ENCODE measurements around the gene RNASE4.

RNASE4 gene

DNA sequence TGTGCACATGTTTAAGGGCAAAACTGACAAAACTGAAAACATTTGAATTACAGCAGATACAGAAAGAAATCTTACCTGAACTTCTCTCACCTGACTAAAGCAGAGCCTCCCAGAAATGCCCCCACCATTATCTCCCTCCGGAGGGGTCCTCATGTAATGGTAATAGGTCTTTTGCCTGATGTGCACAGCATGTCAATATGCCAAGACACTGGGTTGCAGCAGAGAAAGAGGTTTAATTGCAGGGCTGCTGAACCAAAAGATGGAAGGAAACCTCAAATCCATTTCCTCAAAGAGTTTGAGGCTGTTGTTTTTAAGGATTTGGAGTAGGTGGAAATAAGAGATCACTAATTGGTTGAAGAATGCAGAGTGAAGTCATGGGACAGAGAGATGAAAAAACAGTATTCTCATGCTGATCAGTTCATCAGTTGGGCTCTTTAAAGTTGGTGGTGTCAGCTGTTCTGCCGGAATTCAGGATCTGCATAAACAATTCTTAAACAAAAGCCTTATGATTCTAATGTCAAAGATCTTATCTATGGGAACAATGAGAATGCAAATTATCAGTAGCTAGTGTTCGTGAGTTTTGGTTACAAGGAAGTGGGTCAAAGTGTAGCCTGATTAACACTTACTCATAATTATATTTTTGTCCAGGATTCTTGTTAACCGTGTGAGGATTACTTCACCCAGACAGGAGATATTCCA is 22.4 kb downstream of the RNASE4 start:
- TF ChIP-seq FOXM1 (IDR thresholded peaks at IDR 0.05; ENCODE audit: borderline replicate concordance, low read depth), result no peak
- no peak for TF ChIP-seq ZBTB7A (IDR thresholded peaks at IDR 0.05; ENCODE audit: low read depth)
- no peak for TF ChIP-seq CEBPB (IDR thresholded peaks at IDR 0.05)

DNA sequence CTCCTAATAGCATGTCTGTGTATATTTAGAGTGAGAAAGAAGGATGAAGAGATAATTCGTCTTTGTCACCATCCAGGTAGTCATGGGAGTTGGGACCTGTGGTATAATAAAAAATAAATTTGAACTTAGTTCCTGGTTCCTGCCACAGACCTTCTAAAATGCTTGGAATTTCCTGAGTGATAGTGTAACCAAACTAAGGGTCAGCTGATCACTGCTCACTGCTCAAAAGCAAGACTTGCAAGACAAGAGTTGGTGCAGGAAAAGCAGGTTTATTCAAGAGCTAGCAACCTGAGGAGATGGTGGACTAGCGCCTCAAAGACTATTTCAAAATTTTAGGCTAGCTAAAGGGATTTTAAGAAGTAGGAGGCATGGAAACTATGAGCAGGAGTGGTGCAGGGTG is 23.3 kb downstream of the RNASE4 start:
- TF ChIP-seq FOXM1 (IDR thresholded peaks at IDR 0.05; ENCODE audit: borderline replicate concordance, low read depth) (no peak), TAF1 (IDR thresholded peaks at IDR 0.05; ENCODE audit: low read depth) (no peak), YY1 (IDR thresholded peaks at IDR 0.05; ENCODE audit: low read depth) (no peak), CREB1 (IDR thresholded peaks at IDR 0.05; ENCODE audit: low read depth) (no peak), TEAD4 (IDR thresholded peaks at IDR 0.05) (no peak), ZBTB7A (IDR thresholded peaks at IDR 0.05; ENCODE audit: low read depth) (no peak)
- TF ChIP-seq, protein P1, sequence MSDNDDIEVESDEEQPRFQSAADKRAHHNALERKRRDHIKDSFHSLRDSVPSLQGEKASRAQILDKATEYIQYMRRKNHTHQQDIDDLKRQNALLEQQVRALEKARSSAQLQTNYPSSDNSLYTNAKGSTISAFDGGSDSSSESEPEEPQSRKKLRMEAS (IDR thresholded peaks at IDR 0.05), result no peak
- TF ChIP-seq, protein P2, sequence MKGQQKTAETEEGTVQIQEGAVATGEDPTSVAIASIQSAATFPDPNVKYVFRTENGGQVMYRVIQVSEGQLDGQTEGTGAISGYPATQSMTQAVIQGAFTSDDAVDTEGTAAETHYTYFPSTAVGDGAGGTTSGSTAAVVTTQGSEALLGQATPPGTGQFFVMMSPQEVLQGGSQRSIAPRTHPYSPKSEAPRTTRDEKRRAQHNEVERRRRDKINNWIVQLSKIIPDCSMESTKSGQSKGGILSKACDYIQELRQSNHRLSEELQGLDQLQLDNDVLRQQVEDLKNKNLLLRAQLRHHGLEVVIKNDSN (IDR thresholded peaks at IDR 0.05), result no peak
- TF ChIP-seq, protein P3, sequence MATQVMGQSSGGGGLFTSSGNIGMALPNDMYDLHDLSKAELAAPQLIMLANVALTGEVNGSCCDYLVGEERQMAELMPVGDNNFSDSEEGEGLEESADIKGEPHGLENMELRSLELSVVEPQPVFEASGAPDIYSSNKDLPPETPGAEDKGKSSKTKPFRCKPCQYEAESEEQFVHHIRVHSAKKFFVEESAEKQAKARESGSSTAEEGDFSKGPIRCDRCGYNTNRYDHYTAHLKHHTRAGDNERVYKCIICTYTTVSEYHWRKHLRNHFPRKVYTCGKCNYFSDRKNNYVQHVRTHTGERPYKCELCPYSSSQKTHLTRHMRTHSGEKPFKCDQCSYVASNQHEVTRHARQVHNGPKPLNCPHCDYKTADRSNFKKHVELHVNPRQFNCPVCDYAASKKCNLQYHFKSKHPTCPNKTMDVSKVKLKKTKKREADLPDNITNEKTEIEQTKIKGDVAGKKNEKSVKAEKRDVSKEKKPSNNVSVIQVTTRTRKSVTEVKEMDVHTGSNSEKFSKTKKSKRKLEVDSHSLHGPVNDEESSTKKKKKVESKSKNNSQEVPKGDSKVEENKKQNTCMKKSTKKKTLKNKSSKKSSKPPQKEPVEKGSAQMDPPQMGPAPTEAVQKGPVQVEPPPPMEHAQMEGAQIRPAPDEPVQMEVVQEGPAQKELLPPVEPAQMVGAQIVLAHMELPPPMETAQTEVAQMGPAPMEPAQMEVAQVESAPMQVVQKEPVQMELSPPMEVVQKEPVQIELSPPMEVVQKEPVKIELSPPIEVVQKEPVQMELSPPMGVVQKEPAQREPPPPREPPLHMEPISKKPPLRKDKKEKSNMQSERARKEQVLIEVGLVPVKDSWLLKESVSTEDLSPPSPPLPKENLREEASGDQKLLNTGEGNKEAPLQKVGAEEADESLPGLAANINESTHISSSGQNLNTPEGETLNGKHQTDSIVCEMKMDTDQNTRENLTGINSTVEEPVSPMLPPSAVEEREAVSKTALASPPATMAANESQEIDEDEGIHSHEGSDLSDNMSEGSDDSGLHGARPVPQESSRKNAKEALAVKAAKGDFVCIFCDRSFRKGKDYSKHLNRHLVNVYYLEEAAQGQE (IDR thresholded peaks at IDR 0.05; ENCODE audit: low read depth), result no peak

DNA sequence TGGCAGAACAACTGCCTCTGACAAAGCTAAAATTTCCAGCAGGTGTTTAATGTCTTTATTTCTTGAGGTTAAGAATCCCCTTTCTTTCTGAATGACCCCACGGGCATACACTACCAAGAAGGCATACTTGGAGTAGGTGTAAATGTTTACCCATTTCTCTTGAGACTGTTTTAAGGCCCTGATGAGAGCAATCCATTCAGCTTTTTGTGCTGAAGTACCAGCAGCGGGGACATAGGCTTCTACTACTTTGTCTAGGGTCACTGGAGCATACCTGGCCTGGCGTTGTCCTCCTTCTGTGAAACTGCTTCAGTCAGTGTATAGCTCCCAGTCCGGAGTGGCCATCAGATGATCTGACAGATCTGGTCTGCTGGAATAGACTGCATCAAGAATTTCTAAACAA is 26.9 kb downstream of the RNASE4 start:
- TF ChIP-seq FOXM1 (IDR thresholded peaks at IDR 0.05; ENCODE audit: borderline replicate concordance, low read depth), result no peak
- no peak for TF ChIP-seq CREB1 (IDR thresholded peaks at IDR 0.05; ENCODE audit: low read depth)
- no peak for TF ChIP-seq TCF12 (IDR thresholded peaks at IDR 0.05; ENCODE audit: low read depth)
- no peak for TF ChIP-seq TAF1 (IDR thresholded peaks at IDR 0.05; ENCODE audit: low read depth)
- TF ChIP-seq, protein P1 (IDR thresholded peaks at IDR 0.05), result no peak
- TF ChIP-seq, protein P2 (IDR thresholded peaks at IDR 0.05), result no peak
- TF ChIP-seq RAD21 (IDR thresholded peaks at IDR 0.05; ENCODE audit: low read depth), result no peak
- TF ChIP-seq YY1 (IDR thresholded peaks at IDR 0.05; ENCODE audit: low read depth), result no peak
- TF ChIP-seq, protein P3 (IDR thresholded peaks at IDR 0.05; ENCODE audit: low read depth), result no peak
- TF ChIP-seq EP300 (IDR thresholded peaks at IDR 0.05; ENCODE audit: borderline replicate concordance), result no peak
- no peak for TF ChIP-seq TEAD4 (IDR thresholded peaks at IDR 0.05)
- no peak for TF ChIP-seq ZBTB7A (IDR thresholded peaks at IDR 0.05; ENCODE audit: low read depth)
- no peak for TF ChIP-seq EGR1 (IDR thresholded peaks at IDR 0.05)
- TF ChIP-seq CEBPB (IDR thresholded peaks at IDR 0.05), result no peak
- no peak for TF ChIP-seq NFIC (IDR thresholded peaks at IDR 0.05)

DNA sequence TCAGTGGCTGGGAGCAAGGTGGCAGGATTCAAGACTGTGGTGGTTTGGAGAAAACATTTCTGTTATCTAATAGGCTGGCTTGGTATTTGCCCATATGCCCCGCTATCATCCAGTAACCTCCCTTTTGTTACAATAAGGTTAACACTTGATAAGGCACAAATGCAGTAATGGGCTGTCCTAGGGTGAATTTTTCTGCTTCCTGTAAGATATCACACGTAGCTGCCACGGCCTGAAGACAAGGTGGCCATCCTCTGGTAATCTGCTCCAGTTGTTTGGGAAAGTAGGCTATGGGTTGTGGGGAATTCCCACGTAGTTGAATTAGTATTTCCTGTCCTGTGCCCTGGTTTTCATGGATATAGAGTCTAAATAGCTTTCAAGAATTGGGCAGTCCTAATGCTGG is 27.3 kb downstream of the RNASE4 start:
- TF ChIP-seq TEAD4 (IDR thresholded peaks at IDR 0.05), result no peak
- TF ChIP-seq, protein P3 (IDR thresholded peaks at IDR 0.05; ENCODE audit: low read depth), result no peak
- TF ChIP-seq, protein P1 (IDR thresholded peaks at IDR 0.05), result no peak
- no peak for TF ChIP-seq RAD21 (IDR thresholded peaks at IDR 0.05; ENCODE audit: low read depth)
- no peak for TF ChIP-seq TCF12 (IDR thresholded peaks at IDR 0.05; ENCODE audit: low read depth)
- TF ChIP-seq NFIC (IDR thresholded peaks at IDR 0.05), result no peak
- TF ChIP-seq, protein P2 (IDR thresholded peaks at IDR 0.05), result no peak

Measured in Ishikawa (cell line).